GM18951 (cell line): ENCODE data around the gene ARFGAP3.

Experiments
- POLR2A ChIP-seq: IDR thresholded peaks from 4 replicates; pipeline ENCODE4 v1.6.1; 2011; ENCODE audit warnings: mild to moderate bottlenecking; ENCODE audit not compliant: insufficient read length, insufficient read depth; ENCODE audit errors: extremely low read depth
- in situ Hi-C: fragments of 300-500 bp; cut with MboI; formaldehyde crosslinking; loops from one replicate; pipeline ENCODE4 v1.12.0; 2022; ENCODE audit warnings: low sequenced_read_pairs, mixed read lengths, inconsistent platforms; ENCODE audit not compliant: unreplicated experiment

Gene ARFGAP3

GRCh38 chr22:42866100-42866499 lies 9.0 kb upstream of the ARFGAP3 start:
- in situ Hi-C loops = loop anchor here (10.0 kb wide), 1 partner anchor 169 kb away; no protein-coding TSS in a partner anchor
- TF ChIP-seq POLR2A = no peak

GRCh38 chr22:42865536-42865935 lies 8.5 kb upstream of the ARFGAP3 start:
- no peak for TF ChIP-seq POLR2A
- in situ Hi-C loops = loop anchor here (10.0 kb wide), 1 partner anchor 169 kb away; no protein-coding TSS in a partner anchor

- in situ Hi-C loops = loop anchor here (10.0 kb wide), 1 partner anchor 171 kb away; no protein-coding TSS in a partner anchor
- no peak for TF ChIP-seq POLR2A
Observed at GRCh38 chr22:42863349-42863961, 6.4 kb upstream of the ARFGAP3 start.

GRCh38 chr22:42862045-42862734 lies 5.1 kb upstream of the ARFGAP3 start:
- in situ Hi-C loops = loop anchor here (10.0 kb wide), 1 partner anchor 173 kb away; no protein-coding TSS in a partner anchor
- no peak for TF ChIP-seq POLR2A

- no peak for TF ChIP-seq POLR2A
- in situ Hi-C loops = loop anchor here (10.0 kb wide), 1 partner anchor 174 kb away; no protein-coding TSS in a partner anchor
Observed at GRCh38 chr22:42860968-42861367, 3.9 kb upstream of the ARFGAP3 start.

- no peak for TF ChIP-seq POLR2A
- in situ Hi-C loops = no loop called here
Observed at GRCh38 chr22:42857845-42858481, 890 bp upstream of the ARFGAP3 start.

GRCh38 chr22:42856179-42856864 lies 751 bp downstream of the ARFGAP3 start:
- TF ChIP-seq POLR2A = no peak
- in situ Hi-C loops = no loop called here

GRCh38 chr22:42855721-42856120 lies 1.4 kb downstream of the ARFGAP3 start:
- no peak for TF ChIP-seq POLR2A
- in situ Hi-C loops = no loop called here

- no peak for TF ChIP-seq POLR2A
- in situ Hi-C loops = no loop called here
Observed at GRCh38 chr22:42855211-42855610, 1.9 kb downstream of the ARFGAP3 start.

- in situ Hi-C loops = no loop called here
- no peak for TF ChIP-seq POLR2A
Observed at GRCh38 chr22:42848941-42849550, 8.0 kb downstream of the ARFGAP3 start.

GRCh38 chr22:42847110-42847509 lies 10.0 kb downstream of the ARFGAP3 start:
- no peak for TF ChIP-seq POLR2A
- in situ Hi-C loops = no loop called here

- TF ChIP-seq POLR2A = no peak
Observed at GRCh38 chr22:42844756-42845155, 12.3 kb downstream of the ARFGAP3 start.

GRCh38 chr22:42842658-42843370 lies 14.3 kb downstream of the ARFGAP3 start:
- no peak for TF ChIP-seq POLR2A
- in situ Hi-C loops = no loop called here

More at GRCh38 chr22:42844756-42845155, 12.3 kb downstream of the ARFGAP3 start:
- in situ Hi-C loops = no loop called here
